Cardiac fibroblast (primary cell): ENCODE measurements around the gene C1S.

Experiments
- DNase-seq, 2 donors: peaks; one replicate each; pipeline versions ENCODE4 v3.0.0 to v3.0.0-alpha.2; 2010; ENCODE audit warnings: low read depth in 2 of 2
- H3K4me3 ChIP-seq, 2 donors: replicated peaks in 1 of 2; 1 replicate in 1 of 2; 2 replicates in 1 of 2; pipeline ENCODE4 v1.5.1; 2011; ENCODE audit warnings: low read depth in 2 of 2, low read length in 2 of 2, mild to moderate bottlenecking in 2 of 2, moderate library complexity in 1 of 2
- TF ChIP-seq, protein P1 (sequence below): IDR thresholded peaks from one replicate; pipeline ENCODE4 v1.5.1; 2011; ENCODE audit warnings: low read depth, mild to moderate bottlenecking, low read length, inconsistent platforms

The C1S gene

DNA sequence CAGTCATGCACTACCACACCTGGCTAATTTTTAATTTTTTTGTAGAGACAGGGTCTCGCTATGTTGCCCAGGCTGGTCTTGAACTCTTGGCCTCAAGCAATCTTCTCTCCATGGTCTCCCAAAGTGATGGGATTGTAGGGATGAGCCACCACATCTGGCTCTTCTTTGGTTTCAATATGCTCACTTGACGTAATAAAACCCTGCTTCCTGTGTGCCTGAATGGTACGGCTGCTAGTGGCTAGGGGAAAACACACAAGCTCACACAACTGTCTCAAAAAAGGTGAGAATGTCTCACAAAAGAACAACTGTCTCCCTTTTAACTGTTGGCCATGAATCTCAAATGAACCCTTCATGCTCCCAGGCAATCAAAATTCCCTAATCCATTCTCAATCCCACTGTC lies 15.0 kb downstream of the C1S start:
- DNase-seq = no peak
- H3K4me3 ChIP-seq = no peak overlapping the region
- TF ChIP-seq, protein P1, sequence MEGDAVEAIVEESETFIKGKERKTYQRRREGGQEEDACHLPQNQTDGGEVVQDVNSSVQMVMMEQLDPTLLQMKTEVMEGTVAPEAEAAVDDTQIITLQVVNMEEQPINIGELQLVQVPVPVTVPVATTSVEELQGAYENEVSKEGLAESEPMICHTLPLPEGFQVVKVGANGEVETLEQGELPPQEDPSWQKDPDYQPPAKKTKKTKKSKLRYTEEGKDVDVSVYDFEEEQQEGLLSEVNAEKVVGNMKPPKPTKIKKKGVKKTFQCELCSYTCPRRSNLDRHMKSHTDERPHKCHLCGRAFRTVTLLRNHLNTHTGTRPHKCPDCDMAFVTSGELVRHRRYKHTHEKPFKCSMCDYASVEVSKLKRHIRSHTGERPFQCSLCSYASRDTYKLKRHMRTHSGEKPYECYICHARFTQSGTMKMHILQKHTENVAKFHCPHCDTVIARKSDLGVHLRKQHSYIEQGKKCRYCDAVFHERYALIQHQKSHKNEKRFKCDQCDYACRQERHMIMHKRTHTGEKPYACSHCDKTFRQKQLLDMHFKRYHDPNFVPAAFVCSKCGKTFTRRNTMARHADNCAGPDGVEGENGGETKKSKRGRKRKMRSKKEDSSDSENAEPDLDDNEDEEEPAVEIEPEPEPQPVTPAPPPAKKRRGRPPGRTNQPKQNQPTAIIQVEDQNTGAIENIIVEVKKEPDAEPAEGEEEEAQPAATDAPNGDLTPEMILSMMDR = no peak

DNA sequence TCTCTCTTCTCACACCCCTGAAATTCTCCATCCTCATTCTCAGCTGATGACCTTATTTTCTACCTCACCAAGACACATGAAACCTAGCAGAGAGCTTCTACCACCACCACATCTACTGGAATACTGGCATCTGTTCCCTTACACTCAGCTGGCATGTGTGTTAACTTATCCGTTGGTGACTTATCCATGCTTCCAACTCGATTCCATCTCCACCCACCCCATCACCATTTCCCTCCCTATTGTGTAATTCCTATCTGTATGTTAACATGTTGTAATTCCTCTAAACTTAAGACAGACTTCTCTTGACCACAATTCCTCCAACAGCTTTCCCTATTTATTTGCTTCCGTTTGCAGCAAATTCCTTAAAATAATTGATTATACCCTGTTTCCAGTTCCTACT lies 15.4 kb downstream of the C1S start:
- TF ChIP-seq, protein P1 = no peak
- no peak overlapping the region for H3K4me3 ChIP-seq
- DNase-seq = peak; percentile 57 to 73

DNA sequence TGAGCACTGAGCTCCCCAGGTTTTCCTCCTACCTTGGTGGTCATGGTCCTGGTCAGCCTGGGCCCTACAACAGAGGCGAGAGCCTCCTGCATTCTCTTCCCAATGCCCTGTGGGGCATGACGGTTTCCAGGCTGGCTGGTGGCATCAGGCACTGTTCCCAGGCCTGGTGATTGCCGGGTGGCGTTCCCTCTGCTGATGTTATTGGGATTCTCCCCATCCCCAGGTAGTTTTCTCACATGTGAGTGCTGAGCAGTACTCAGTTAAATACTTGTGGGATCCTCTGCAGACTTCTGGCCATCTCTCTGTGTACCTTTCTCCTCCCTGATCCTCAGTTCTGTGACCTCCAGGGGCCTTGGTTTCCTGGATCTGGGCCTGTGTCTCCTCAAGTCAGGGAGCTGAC lies 16.0 kb downstream of the C1S start:
- H3K4me3 ChIP-seq = no peak overlapping the region
- no peak for DNase-seq
- TF ChIP-seq, protein P1 = no peak

DNA sequence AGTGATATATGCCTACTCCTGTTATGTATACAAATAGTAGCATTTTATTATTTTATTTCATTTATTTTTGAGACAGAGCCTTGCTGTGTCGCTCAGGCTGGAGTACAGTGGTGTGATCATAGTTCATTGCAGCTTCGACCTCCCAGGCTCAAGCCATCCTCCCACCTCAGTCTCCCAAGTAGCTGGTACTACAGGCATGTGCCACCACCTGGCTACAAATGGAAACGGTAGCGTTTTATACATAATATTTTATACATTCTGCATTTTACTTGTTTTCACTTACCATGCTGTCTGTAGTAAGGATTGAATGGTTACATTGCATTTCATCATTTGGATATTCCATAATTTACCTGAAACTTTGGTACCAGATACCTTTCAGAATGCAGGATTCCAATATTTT lies 17.6 kb downstream of the C1S start:
- TF ChIP-seq, protein P1 = no peak
- no peak overlapping the region for H3K4me3 ChIP-seq
- no peak for DNase-seq

DNA sequence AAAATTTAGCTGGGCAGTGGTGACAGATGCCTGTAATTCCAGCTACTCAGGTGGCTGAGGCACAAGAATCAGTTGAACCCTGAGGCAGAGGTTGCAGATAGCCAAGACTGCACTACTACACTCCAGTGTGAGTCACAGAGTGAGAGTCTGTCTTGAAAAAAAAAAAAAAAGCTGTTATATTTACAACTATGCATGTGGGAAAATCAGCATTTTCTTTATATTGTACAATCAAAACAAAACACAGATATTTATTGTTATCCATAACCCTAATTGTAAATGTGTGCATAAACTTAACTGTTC lies 19.3 kb downstream of the C1S start:
- peak; percentile 50 to 78 for DNase-seq
- TF ChIP-seq, protein P1 = no peak
- H3K4me3 ChIP-seq = no peak overlapping the region

DNA sequence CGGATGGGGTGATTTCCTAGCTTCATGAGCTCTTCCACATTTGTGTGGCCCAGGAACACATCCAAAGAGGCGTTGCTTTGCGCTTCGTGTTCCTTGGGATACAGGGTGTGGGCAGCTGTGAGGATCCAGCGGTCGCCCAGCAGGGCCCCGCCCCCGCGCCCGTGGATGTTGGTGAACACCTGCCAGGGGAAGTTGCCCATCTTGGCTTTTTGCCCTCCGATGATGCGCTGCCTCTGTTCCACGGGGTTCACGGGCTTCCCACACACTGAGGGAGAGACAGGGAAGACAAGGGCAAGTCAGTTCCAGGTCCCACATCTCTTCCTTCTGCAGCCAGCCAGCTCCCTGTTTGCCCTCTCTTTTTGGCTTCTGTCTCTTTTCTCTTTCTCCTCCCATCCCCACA lies 20.5 kb downstream of the C1S start:
- H3K4me3 ChIP-seq = no peak overlapping the region
- no peak for DNase-seq
- TF ChIP-seq, protein P1 = no peak

DNA sequence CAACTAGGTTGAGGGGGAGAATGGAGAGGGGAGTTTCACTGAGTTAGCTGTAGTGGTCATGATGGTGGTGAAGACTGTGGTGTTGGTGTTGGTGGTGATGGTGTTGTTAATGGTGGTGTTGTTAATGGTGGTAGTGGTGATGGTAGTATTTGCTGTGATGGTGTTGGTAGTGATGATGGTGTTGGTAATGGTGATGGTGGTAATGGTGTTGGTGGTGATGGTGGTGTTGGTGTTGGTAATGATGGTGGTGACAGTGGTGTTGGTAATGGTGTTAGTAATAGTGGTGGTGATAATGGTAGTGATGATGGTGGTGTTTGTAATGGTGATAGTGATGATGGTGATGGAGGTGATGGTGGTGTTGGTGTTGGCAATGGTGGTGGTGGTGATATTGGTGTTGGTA lies 22.6 kb downstream of the C1S start:
- no peak for DNase-seq
- H3K4me3 ChIP-seq = no peak overlapping the region
- TF ChIP-seq, protein P1 = no peak
